Testis (tissue), 2 donors: ENCODE data around the gene SLC24A3.

Source experiments
- CTCF ChIP-seq, 3 experiments: fragments of 450-650 bp in 2 of 3; fragments of 200-600 bp in 1 of 3; sonication (generic) in 1 of 3; IDR thresholded peaks; one replicate each; pipeline ENCODE4 v1.5.1; 2016 to 2019; ENCODE audit warnings: antibody characterized with exemption in 3 of 3, mild to moderate bottlenecking in 2 of 3, moderate library complexity in 1 of 3
- POLR2A ChIP-seq: fragments of 450-650 bp; IDR thresholded peaks from one replicate; pipeline ENCODE4 v1.6.1; 2017; ENCODE audit warnings: antibody characterized with exemption, mild to moderate bottlenecking, moderate library complexity

DNA sequence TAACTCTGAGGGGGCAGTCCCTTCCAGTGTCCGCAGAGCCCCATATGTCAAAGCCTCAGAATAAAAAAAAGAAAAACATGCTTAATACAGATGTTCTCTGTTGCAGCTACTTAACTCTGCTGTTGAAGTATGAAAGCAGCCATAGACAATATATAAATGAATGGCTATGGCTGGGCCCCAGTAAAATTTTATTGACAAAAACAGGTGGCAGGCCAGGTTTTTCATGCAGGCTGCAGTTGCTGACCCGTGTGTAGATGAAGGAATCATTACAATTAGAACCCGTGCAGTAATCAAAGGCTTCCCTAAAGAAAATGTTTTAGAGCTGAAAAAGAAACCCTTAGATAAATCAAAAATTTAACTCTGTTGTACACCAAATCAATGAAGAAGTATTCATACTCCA, 532.7 kb downstream of the SLC24A3 start:
- TF ChIP-seq POLR2A: no peak
- TF ChIP-seq CTCF (IDR thresholded peaks at IDR 0.05): no peak
